Measurements from ENCODE around the gene PLXNA2.

Gene PLXNA2

GRCh38 chr1:208171616-208172422 is 72.4 kb downstream of the PLXNA2 start:
- no peak for DNase-seq (ENCODE audit: low spot score)
- TF ChIP-seq CTCF (IDR thresholded peaks at IDR 0.05; ENCODE audit: extremely low read depth, missing control alignments): no peak

GRCh38 chr1:208170252-208170651 is 73.9 kb downstream of the PLXNA2 start:
- DNase-seq (ENCODE audit: low spot score): no peak
- TF ChIP-seq CTCF (IDR thresholded peaks at IDR 0.05; ENCODE audit: extremely low read depth, missing control alignments): no peak

GRCh38 chr1:208169081-208169879 is 74.9 kb downstream of the PLXNA2 start:
- TF ChIP-seq CTCF (IDR thresholded peaks at IDR 0.05; ENCODE audit: extremely low read depth, missing control alignments): no peak
- no peak for DNase-seq (ENCODE audit: low spot score)

GRCh38 chr1:208167261-208167869 is 76.8 kb downstream of the PLXNA2 start:
- no peak for TF ChIP-seq CTCF (IDR thresholded peaks at IDR 0.05; ENCODE audit: extremely low read depth, missing control alignments)

GRCh38 chr1:208166340-208167138 is 77.6 kb downstream of the PLXNA2 start:
- no peak for TF ChIP-seq CTCF (IDR thresholded peaks at IDR 0.05; ENCODE audit: extremely low read depth, missing control alignments)
- DNase-seq (ENCODE audit: low spot score): no peak

More at GRCh38 chr1:208167261-208167869, 76.8 kb downstream of the PLXNA2 start:
- DNase-seq (ENCODE audit: low spot score): no peak

GRCh38 chr1:208165659-208166058 is 78.5 kb downstream of the PLXNA2 start:
- DNase-seq (ENCODE audit: low spot score): no peak
- TF ChIP-seq CTCF (IDR thresholded peaks at IDR 0.05; ENCODE audit: extremely low read depth, missing control alignments): no peak
